Activated T-cell treated with anti-CD3 and anti-CD28 coated beads, Interleukin-2, amount 50 U/mL, for 1 hour (primary cell): Measurements from ENCODE around the gene CD2.
A peak's percentile ranks its signal among the peaks of the same experiment; 100 is the strongest.

Experiments used
- DNase-seq: peaks from one replicate; pipeline ENCODE4 v3.0.0-alpha.2; 2020

CD2 gene

GRCh38 chr1:116762281-116762680 is 8.1 kb downstream of the CD2 start:
- no peak for DNase-seq

DNA sequence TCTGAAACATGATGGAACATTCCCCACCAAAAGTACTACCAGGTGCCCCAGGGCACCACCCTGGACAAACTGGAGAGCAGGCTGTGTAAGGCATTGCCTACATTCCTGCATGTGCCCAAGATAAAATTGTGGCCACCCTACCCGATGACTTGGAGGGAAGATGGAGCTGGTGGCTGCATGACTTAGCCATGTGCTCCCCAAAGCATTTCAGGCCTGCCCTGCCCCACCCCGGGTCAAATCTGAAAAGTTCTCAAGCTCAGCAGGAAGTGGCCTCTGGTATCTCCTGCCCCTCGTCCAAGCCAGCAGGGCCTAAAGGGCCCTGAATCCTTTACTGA is 8.5 kb downstream of the CD2 start:
- no peak for DNase-seq

DNA sequence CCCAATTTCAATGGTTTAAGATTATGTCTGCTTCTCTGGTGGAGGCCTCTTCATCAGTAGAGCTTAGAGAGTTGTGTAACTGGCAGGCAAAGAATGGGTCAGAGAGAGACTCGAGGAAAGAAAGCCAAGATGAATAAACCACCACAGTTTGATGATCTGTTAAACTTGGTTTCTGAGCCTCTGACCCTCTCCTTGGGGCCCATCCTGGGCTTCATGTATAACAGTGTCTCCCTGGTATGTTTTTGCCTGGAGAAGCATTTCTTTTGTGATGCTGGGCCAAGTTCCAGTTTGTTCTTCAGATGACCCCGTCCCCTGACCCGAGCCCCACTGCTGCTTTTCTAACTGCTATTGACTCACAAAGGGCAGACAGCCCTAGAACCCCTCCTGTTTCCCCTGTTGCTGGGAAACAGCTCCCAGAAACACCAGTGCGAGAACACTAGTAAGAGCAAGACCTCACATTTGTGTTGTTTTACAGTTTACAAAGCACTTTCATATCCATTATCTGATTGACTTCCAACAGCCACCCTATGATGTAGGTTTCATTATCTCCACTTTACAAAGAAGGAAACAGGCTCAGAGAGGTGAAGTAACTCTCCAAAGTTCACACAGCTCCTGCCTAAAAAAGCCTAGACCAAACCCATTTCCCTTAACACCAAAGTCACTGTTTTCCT is 9.0 kb downstream of the CD2 start:
- no peak for DNase-seq

GRCh38 chr1:116763787-116764465 is 9.7 kb downstream of the CD2 start:
- DNase-seq, result peak; percentile 60

DNA sequence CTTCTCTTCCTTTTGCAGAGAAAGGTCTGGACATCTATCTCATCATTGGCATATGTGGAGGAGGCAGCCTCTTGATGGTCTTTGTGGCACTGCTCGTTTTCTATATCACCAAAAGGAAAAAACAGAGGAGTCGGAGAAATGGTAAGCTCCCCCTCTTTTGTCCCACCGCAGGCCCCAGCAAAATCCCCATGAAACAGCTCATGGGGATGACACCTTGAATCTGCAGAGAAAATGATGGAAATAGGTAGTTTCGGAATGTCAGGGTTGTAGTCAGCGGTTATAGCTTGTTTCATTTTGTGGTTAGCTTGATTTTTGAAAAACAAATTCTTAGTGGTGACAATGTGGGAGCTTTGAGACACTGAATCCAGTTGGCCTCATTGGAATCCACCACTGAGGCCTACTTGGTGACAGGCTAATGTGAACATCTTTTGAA is 10.3 kb downstream of the CD2 start:
- DNase-seq, result no peak

DNA sequence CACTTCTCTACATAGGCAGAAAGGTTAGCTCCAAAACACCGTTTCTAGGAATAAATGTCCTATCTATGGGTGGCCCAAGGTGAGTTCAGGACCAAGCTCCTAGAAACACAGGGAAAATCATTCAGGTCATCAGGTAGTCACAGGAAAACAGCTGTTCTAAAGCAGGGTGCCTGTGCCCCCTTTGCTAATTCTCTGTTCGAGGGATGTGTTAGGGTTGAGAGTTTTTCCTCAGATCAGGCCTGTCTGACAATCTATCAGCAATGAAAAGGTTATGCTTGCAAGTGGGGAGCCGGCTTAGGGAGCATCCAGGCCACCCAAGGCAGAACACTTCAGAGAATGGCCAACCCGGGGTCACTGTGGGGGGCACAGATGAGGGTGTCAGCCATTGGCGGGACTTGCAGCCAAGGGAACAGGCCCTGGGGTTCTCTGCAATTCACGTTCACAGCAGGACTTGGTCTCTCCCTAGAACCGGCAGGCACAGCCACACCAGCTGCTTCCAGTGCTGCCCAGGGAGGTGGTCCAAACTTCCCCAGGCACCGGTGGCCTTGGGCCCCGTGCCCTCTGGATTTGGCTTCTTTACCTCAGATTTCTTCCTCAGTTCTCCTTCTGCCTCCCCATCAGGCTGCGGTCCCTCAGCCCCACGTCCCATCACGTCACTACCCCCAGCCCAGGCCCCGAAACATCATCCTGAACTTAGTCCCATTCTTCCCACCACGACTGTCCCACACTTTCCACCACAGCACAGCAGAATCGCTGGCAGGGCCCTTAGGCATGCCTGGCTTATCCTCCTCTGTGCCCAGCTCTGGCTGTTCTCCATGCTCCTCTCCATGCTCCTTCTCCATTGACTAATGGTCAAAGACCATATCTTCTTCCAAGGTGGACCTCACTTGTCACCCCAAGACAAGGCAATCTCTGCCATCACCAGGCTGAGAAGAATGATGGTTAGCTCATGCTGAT is 11.0 kb downstream of the CD2 start:
- no peak for DNase-seq

- DNase-seq, result no peak
These were observed 11.7 kb downstream of the CD2 start for GRCh38 chr1:116765962-116766361.

- no peak for DNase-seq
These were observed 12.6 kb downstream of the CD2 start for GRCh38 chr1:116766616-116767469.

DNA sequence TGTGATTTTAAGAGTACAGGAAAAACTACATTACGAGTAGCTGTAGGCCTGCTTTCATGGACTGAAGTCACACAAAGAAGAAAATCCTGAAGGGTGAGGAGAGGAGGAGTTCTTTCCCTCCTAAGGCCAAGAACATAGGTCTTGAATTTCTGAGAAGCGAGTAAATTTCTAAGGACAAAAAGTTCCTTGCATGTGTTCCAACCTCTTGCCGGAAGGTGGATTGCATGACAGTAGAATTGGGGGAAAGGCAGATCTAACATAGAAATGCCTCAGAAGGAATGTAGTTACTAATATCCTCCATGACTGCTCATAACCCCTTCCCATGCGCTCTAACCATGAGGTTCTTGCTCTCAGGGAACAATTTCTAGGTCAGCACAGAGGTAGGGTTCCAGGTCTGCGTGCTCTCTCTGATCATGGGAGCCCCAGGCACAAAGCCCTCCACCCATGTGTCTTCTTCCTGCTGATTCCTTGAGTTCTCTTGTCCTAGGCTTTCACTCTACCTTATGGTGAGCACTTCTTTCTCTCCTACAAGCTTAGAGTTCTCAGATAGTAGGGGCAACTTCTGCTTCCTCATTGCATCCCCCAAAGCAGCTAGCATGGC is 13.7 kb downstream of the CD2 start:
- DNase-seq, result no peak

DNA sequence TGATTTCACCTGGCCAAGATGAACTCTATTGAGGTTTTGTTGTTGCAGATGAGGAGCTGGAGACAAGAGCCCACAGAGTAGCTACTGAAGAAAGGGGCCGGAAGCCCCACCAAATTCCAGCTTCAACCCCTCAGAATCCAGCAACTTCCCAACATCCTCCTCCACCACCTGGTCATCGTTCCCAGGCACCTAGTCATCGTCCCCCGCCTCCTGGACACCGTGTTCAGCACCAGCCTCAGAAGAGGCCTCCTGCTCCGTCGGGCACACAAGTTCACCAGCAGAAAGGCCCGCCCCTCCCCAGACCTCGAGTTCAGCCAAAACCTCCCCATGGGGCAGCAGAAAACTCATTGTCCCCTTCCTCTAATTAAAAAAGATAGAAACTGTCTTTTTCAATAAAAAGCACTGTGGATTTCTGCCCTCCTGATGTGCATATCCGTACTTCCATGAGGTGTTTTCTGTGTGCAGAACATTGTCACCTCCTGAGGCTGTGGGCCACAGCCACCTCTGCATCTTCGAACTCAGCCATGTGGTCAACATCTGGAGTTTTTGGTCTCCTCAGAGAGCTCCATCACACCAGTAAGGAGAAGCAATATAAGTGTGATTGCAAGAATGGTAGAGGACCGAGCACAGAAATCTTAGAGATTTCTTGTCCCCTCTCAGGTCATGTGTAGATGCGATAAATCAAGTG is 14.3 kb downstream of the CD2 start:
- no peak for DNase-seq

- DNase-seq, result no peak
These were observed 14.8 kb downstream of the CD2 start for GRCh38 chr1:116769104-116769452.

GRCh38 chr1:116769561-116769977 is 15.3 kb downstream of the CD2 start:
- no peak for DNase-seq

DNA sequence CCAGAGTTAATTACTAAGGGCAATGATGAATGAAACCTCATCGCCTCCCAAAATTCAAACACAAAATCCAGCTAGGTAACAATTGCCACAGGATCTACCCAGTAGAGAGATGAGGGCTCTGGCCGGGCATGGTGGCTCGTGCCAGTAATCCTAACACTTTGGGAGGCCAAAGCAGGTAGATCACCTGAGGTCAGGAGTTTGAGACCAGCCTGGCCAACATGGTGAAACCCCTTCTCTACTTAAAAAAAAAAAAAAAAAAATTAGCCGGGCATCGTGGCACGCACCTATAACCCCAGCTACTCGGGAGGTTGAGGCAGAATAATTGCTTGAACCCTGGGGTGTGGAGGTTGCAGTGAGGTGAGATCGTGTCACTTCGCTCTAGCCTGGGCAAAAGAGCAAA is 15.8 kb downstream of the CD2 start:
- DNase-seq, result no peak

DNA sequence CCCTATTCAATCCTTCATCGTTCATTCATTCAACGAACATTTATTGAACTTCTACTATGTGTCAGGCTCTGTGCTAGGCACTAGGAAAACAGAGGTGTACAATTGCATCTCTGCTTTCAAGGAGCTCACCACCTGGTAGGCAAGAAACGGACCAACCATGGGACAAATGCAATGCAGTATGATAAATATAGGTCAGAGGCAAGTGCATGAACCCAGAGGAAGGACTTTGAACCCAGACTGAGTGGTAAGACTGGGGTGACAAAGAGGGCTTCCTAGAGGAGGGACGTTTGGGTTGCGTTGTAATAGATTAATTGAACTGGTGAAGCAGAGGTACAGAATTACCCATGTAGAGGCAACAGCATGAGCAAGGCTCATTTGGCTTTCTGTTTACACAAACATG is 16.4 kb downstream of the CD2 start:
- DNase-seq, result no peak

DNA sequence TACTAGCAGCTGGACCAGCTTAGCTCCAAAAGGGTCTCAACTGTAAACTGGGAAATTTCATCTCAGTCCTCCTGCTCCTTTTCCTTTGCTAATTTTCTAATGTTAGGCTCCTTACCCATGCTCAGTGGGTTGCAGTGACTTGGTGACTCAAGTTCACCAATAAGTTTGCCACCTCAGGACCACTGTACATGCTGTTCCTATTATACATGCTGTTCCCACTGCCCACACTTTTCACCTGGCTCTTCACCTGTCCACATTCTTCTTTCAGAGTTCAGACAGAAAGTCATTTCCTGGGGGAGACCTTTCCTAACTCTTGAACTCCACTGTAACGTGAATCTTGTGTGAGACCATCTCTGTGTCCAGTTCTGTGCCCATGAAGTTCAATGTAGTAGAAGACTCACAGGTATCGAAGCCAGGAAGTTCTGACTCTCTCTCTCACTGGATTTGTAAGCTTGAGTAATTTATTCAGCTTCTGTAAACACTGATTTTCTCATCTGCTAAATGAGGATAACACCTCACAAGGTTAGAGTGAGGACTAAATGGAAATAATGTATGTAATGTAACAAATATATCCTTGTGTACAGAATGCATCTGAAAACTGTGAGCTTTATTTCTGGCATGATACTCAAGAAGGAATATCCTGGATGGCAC is 17.9 kb downstream of the CD2 start:
- no peak for DNase-seq

DNA sequence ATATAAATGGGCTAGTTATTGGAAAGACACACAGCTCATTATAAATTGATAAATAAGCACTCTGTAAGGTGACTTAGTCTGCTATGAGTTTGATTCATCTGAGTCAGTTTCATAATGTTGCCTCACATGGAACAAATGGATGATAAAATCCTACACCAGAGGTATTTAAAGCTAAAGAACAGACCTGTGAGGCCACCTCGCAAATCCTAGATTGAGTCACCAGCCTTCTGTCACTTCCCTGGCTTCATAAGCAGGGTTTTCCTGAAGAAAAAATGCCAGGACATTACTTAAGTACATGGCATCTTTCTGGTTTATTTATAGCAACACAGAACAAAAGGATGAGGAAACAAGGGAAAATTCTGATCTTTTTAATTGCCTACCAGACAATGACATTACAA is 18.4 kb downstream of the CD2 start:
- no peak for DNase-seq

GRCh38 chr1:116775116-116775752 is 21.0 kb downstream of the CD2 start:
- DNase-seq, result no peak

- DNase-seq, result no peak
These were observed 23.9 kb downstream of the CD2 start for GRCh38 chr1:116777831-116778830.

DNA sequence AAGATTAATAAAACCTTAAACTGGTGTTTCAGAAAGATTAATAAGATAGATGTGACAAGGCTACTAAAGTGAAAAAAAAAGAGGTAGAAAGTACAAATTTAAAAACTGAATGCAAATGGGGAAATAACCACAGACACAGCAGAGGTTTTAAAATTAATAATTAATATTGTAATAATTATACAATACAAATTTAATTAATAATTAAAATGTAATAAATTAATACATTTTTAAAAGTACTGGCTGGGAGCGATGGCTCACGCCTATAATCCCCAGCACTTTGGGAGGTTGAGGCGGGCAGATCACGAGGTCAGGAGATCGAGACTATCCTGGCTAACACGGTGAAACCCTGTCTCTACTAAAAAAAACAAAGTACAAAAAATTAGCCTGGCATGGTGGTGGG is 26.8 kb downstream of the CD2 start:
- DNase-seq, result no peak

DNA sequence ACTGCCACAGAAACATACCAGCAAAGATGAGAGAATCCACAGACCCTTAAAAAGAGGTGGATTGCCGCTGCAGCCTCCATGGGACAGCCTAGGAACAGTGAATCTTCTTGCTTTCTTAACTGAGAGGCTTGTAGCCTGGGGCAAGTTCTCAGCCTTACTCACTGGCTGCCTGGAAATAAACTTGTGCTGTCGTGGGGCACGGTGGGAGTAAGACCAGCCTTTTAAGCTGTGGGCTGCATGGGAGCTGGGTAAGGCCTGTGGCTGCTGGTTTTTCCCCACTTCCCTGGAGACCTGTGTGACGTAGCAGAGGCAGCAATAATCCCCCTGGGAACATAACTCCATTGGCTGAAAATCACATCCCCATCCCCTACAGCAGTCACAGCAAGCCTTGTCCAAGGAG is 30.8 kb downstream of the CD2 start:
- DNase-seq, result no peak
